Measurements from ENCODE around the gene OR4K5.
"Not testable (repeated sequence)": the region's sequence is repeated elsewhere in the genome, so short reads cannot be mapped to it uniquely, and the experiment has no call there.

The OR4K5 gene

GRCh38 chr14:19930617-19931016, 10.2 kb downstream of the OR4K5 start, which contains the start of gene OR4K1:
Gene OR4K1 (plus strand): TSS chr14:19930917. CDS start chr14:19935667, 4,750 bp downstream.
- no peak for DNase-seq (ENCODE audit: extremely low read depth, low read depth)
- H3K4me3 ChIP-seq (replicated peaks; ENCODE audit: low read depth, low read length): no peak within 1 kb of the TSS
- TF ChIP-seq CTCF (IDR thresholded peaks at IDR 0.05; ENCODE audit: low read depth, low read length, missing control alignments): no peak

GRCh38 chr14:19941668-19942067, 21.3 kb downstream of the OR4K5 start:
- DNase-seq (ENCODE audit: extremely low read depth, low read depth): no peak
- no peak for TF ChIP-seq CTCF (IDR thresholded peaks at IDR 0.05; ENCODE audit: low read depth, low read length, missing control alignments)
- H3K4me3 ChIP-seq (replicated peaks; ENCODE audit: low read depth, low read length): no peak overlapping the region

- TF ChIP-seq CTCF (IDR thresholded peaks at IDR 0.05; ENCODE audit: low read depth, low read length, missing control alignments): no peak
- no peak for DNase-seq (ENCODE audit: extremely low read depth, low read depth)
- H3K4me3 ChIP-seq (replicated peaks; ENCODE audit: low read depth, low read length): no peak overlapping the region
These were observed 27.1 kb downstream of the OR4K5 start for GRCh38 chr14:19947413-19948090.

- no peak overlapping the region for H3K4me3 ChIP-seq (replicated peaks; ENCODE audit: low read depth, low read length)
- no peak for DNase-seq (ENCODE audit: extremely low read depth, low read depth)
- TF ChIP-seq CTCF (IDR thresholded peaks at IDR 0.05; ENCODE audit: low read depth, low read length, missing control alignments): no peak
These were observed 28.8 kb downstream of the OR4K5 start for GRCh38 chr14:19949218-19949617.

- not testable (repeated sequence) for H3K4me3 ChIP-seq (replicated peaks; ENCODE audit: low read depth, low read length); DNase-seq (ENCODE audit: extremely low read depth, low read depth)
These were observed 49.3 kb downstream of the OR4K5 start for GRCh38 chr14:19969735-19970134.
